ENCODE results near the gene EIF3B. TPM values are rescaled to one million over a fixed set of nuclear protein-coding genes. Genes with fewer than 3 reads are reported as not detected.

Gene EIF3B
- total RNA-seq, 4 donors from 2014 or later = 105 to 155 (median 128) TPM

DNA sequence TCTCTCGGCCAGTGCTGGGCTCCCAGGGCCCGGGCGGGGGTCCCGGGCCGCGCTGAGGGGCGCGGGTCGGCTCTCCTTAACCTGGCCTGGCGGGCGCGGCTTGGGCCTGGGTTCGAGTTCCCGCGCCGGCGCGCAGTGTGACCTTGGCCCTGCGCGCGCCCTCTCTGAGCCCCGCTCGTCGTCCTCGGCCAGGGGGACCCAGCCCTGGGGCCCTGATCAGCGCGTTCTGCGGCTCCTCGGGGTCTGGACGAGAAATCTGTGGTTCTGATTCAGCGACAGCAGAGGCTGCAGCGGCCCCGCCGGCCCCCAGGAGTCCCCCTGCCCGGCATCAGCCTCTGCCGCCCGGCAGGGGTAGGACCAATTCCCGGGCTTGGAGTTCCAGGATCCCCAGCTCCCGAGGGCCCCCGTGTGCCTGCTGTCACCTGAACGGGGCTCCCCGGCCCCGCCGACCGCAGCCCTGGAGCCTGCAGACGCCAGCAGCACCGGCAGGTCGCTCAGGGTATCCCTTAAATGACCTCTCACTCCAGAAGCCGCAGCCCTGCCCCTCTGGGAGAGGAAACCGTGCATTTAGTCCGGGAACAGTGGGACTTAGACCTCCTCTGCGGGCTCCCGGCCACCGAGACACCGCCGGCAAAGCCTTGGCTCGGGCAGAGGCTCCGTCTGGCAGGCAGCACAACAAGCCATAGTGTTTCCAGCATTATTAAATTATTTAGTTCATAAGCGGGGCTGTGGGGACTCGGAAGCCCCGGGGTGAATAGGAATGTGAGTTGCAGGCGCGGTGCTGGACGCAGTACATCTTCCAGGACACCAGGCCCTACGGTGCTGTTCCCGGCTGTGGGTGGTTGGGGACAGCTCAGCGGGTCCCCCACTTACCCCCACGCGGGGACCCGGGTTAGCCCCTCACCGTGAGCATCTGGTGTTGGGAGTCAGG, 49.4 kb downstream of the EIF3B start:
- Histone ChIP-seq H3K27ac (replicated peaks in 1 of 4) (peak overlapping the region; percentile 81 to 86 (median 84)), H3K4me1 (peaks cover 49 to 71% (median 66%) of the 10 kb centered on the region in 4 donors), H3K4me3 (peak overlapping the region; percentile 85 to 99 (median 97)), H3K27me3 (no peaks in the 10 kb centered on the region), H3K9me3 (no peaks in the 10 kb centered on the region), H3K36me3 (no peaks in the 10 kb centered on the region)
- 3% methylated on average over 7 of the region's 71 CpGs for WGBS
- TF ChIP-seq, protein P1, sequence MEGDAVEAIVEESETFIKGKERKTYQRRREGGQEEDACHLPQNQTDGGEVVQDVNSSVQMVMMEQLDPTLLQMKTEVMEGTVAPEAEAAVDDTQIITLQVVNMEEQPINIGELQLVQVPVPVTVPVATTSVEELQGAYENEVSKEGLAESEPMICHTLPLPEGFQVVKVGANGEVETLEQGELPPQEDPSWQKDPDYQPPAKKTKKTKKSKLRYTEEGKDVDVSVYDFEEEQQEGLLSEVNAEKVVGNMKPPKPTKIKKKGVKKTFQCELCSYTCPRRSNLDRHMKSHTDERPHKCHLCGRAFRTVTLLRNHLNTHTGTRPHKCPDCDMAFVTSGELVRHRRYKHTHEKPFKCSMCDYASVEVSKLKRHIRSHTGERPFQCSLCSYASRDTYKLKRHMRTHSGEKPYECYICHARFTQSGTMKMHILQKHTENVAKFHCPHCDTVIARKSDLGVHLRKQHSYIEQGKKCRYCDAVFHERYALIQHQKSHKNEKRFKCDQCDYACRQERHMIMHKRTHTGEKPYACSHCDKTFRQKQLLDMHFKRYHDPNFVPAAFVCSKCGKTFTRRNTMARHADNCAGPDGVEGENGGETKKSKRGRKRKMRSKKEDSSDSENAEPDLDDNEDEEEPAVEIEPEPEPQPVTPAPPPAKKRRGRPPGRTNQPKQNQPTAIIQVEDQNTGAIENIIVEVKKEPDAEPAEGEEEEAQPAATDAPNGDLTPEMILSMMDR (IDR thresholded peaks at IDR 0.05) = peak in 1 of 3 experiments; percentile 20
- TF ChIP-seq EP300 (IDR thresholded peaks at IDR 0.05) = no peak
- DNase-seq (ENCODE audit: extremely low spot score) = no peak
- intact Hi-C loops (cut with DNase I) = loop anchor here (1.0 kb wide), 1 partner anchor 48 kb away; no protein-coding TSS in a partner anchor

DNA sequence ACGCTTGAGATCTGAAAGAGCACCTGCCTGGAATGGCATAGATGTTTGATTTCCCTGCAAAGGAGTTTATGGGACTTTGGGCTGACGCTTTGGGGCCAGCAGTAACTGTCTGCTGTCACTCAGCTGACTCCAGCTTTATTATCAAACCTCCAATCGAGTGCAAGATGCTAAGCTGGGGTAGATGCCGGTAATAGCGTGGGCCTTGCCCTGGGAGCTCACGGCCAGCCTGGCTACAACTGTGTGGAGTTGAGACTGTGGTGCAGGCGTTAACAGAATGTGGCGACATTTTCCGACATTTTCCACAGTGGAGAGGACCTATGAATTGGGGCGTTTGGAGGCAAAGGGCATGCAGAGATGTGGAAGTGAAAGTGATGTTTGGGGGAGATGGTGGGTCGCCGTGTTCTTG, 50.1 kb downstream of the EIF3B start:
- Histone ChIP-seq H3K9me3 (no peaks in the 10 kb centered on the region), H3K36me3 (no peaks in the 10 kb centered on the region), H3K27ac (replicated peaks in 1 of 4) (peak overlapping the region in 3 of 4 donors; percentile 81 to 86 (median 85)), H3K27me3 (no peaks in the 10 kb centered on the region), H3K4me3 (peak overlapping the region; percentile 85 to 99 (median 97)), H3K4me1 (peaks cover 47 to 72% (median 63%) of the 10 kb centered on the region in 4 donors)
- no peak for DNase-seq (ENCODE audit: extremely low spot score)
- WGBS = 62% methylated on average over 12 of the region's 12 CpGs
- no peak for TF ChIP-seq POLR2AphosphoS5 (IDR thresholded peaks at IDR 0.05)
- TF ChIP-seq, protein P1 (IDR thresholded peaks at IDR 0.05) = no peak
- TF ChIP-seq EP300 (IDR thresholded peaks at IDR 0.05) = no peak
- no peak for TF ChIP-seq POLR2A (IDR thresholded peaks at IDR 0.05; ENCODE audit: low read depth)
- intact Hi-C loops (cut with DNase I) = no loop called here

- Histone ChIP-seq H3K9me3 (no peaks in the 10 kb centered on the region), H3K27me3 (no peaks in the 10 kb centered on the region), H3K27ac (replicated peaks in 1 of 4) (no peak overlapping the region), H3K36me3 (no peaks in the 10 kb centered on the region), H3K4me1 (peaks cover 42 to 72% (median 63%) of the 10 kb centered on the region in 4 donors), H3K4me3 (peak overlapping the region in 3 of 4 donors; percentile 85 to 99 (median 96))
- intact Hi-C loops (cut with DNase I) = no loop called here
- 91% methylated on average over 10 of the region's 10 CpGs for whole genome bisulfite sequencing
- no peak for TF ChIP-seq POLR2AphosphoS5 (IDR thresholded peaks at IDR 0.05)
- no peak for TF ChIP-seq EP300 (IDR thresholded peaks at IDR 0.05)
- TF ChIP-seq, protein P1 (IDR thresholded peaks at IDR 0.05) = no peak
- TF ChIP-seq POLR2A (IDR thresholded peaks at IDR 0.05; ENCODE audit: low read depth) = no peak
- DNase-seq (ENCODE audit: extremely low spot score) = no peak
Measured at GRCh38 chr7:2405201-2405600, 50.6 kb downstream of the EIF3B start.

- Histone ChIP-seq H3K9me3 (no peaks in the 10 kb centered on the region), H3K27ac (replicated peaks in 1 of 4) (no peak overlapping the region), H3K4me3 (peak overlapping the region in 1 of 4 donors; percentile 99), H3K4me1 (peaks cover 37 to 72% (median 63%) of the 10 kb centered on the region in 4 donors), H3K36me3 (no peaks in the 10 kb centered on the region), H3K27me3 (no peaks in the 10 kb centered on the region)
- TF ChIP-seq POLR2AphosphoS5 (IDR thresholded peaks at IDR 0.05) = no peak
- TF ChIP-seq EP300 (IDR thresholded peaks at IDR 0.05) = no peak
- TF ChIP-seq POLR2A (IDR thresholded peaks at IDR 0.05; ENCODE audit: low read depth) = no peak
- TF ChIP-seq, protein P1 (IDR thresholded peaks at IDR 0.05) = no peak
- 83% methylated on average over 21 of the region's 21 CpGs for WGBS
- no peak for DNase-seq (ENCODE audit: extremely low spot score)
- intact Hi-C loops (cut with DNase I) = no loop called here
Measured at GRCh38 chr7:2405601-2406345, 51.1 kb downstream of the EIF3B start.
